ENCODE data around the gene IDH2.

Gene IDH2

DNA sequence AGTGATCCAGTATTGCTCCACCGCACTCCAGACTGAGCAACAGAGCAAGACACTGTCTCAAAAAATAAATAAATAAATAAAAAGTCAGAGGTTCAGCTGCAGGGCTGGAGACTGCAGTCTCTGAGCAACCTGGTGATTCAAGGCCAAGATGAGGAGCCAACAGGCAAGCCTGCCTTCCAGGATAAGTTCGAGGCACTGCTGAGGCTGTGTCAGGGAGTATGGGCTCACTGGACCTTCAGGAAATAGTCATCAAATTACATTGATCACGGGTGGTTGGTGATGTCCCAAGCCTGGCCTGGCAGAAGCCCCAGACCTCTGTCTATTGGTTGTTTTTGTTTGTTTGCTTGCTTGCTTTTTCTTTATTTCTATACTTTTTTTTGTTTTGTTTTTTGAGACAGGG is 41.5 kb downstream of the IDH2 start:
- H3K27ac ChIP-seq = no peak overlapping the region
- no peak overlapping the region for H3K4me3 ChIP-seq (ENCODE audit: low read depth, low read length)
- H3K27me3 ChIP-seq (replicated peaks) = no peaks in the 10 kb centered on the region
- DNase-seq = no peak
- in situ Hi-C loops (cut with HindIII; ENCODE audit: low pct_ligation_motif_present, low sequenced_read_pairs) = no loop called here
- no peaks in the 10 kb centered on the region for H3K36me3 ChIP-seq (replicated peaks)
- TF ChIP-seq, protein P1, sequence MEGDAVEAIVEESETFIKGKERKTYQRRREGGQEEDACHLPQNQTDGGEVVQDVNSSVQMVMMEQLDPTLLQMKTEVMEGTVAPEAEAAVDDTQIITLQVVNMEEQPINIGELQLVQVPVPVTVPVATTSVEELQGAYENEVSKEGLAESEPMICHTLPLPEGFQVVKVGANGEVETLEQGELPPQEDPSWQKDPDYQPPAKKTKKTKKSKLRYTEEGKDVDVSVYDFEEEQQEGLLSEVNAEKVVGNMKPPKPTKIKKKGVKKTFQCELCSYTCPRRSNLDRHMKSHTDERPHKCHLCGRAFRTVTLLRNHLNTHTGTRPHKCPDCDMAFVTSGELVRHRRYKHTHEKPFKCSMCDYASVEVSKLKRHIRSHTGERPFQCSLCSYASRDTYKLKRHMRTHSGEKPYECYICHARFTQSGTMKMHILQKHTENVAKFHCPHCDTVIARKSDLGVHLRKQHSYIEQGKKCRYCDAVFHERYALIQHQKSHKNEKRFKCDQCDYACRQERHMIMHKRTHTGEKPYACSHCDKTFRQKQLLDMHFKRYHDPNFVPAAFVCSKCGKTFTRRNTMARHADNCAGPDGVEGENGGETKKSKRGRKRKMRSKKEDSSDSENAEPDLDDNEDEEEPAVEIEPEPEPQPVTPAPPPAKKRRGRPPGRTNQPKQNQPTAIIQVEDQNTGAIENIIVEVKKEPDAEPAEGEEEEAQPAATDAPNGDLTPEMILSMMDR (IDR thresholded peaks at IDR 0.05; ENCODE audit: low read depth, low read length, missing control alignments) = no peak

DNA sequence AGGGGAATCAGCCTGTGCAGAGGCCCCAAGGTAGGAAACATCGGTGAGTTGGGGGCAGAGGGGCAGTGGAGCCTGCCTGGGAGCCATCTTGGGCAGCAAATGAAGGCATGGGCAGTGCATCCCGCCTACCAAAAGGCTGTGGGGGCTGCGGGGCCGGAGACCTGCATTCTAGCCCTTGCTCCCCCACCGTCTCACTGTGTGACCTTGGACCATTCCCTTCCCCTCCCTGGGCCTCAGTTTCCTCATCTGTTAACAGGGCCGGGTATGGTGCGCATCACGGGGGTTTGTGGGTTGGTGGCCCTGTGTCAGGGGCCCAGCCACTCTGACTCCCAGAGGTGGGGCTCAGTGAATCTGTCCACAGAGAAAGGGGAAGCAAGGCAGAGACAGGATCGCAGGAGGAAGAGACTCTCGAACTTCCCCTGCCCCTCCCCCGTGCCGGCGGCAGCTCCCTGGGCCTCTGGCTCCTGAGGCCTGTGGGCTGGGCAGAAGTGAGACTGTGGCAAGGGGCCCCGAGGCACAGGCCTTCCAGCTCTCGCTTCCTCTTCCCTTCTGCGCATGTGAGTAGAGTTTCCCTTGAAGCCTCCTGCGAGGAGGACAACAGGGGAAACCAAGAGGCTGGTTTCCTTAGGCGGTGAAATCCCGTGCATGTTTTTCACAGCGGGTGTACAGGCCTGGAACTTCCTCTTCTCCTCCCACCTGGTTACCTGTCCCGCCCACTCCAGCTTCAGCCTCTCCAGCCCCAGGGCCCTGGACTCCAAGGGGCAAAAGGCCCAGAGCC is 42.9 kb downstream of the IDH2 start:
- in situ Hi-C loops (cut with HindIII; ENCODE audit: low pct_ligation_motif_present, low sequenced_read_pairs) = no loop called here
- Histone ChIP-seq H3K4me3 (ENCODE audit: low read depth, low read length) (no peak overlapping the region), H3K27ac (no peak overlapping the region), H3K36me3 (replicated peaks) (no peaks in the 10 kb centered on the region), H3K27me3 (replicated peaks) (no peaks in the 10 kb centered on the region)
- TF ChIP-seq, protein P1 (IDR thresholded peaks at IDR 0.05; ENCODE audit: low read depth, low read length, missing control alignments) = no peak
- DNase-seq = no peak

DNA sequence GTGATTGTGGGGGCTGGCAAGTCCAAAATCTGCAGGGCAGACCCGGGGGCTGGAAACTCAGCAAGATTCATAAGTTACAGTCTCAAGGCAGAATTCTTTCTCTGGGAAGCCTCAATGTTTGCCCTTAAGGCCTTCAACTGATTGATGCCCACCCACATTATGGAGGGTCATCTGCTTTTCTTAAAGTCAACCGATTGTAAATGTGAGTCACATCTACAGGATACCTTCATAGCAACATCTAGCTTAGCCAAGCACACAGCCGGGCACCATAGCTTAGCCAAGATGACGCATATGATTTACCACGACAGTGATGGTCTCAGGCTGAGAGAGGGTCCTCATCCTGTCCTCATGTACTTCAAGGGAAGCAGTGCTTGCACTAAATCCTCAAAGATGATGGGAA is 43.5 kb downstream of the IDH2 start:
- DNase-seq = no peak
- in situ Hi-C loops (cut with HindIII; ENCODE audit: low pct_ligation_motif_present, low sequenced_read_pairs) = no loop called here
- Histone ChIP-seq H3K27ac (no peak overlapping the region), H3K4me3 (ENCODE audit: low read depth, low read length) (no peak overlapping the region), H3K36me3 (replicated peaks) (no peaks in the 10 kb centered on the region), H3K27me3 (replicated peaks) (no peaks in the 10 kb centered on the region)
- TF ChIP-seq, protein P1 (IDR thresholded peaks at IDR 0.05; ENCODE audit: low read depth, low read length, missing control alignments) = no peak

DNA sequence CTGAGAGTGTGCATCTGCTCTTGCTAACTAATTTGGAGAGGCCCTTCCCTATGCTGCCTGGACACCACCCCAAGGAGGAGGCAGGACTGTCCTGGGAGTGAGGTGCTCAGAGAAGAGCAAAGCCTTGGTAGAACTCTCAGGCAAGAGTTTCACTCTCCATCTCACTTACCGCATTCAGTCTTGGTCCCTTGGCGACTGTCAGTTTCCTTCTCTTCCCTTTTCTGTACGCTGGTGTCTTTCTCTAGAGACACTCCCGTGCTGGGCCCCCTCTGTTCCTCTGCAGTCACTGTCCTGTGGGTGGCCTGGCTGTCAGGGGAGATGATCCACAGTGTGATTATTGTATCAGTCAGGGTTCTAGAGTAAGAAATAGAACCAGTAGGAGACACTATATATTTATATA is 44.0 kb downstream of the IDH2 start:
- Histone ChIP-seq H3K36me3 (replicated peaks) (no peaks in the 10 kb centered on the region), H3K27me3 (replicated peaks) (no peaks in the 10 kb centered on the region), H3K4me3 (ENCODE audit: low read depth, low read length) (no peak overlapping the region), H3K27ac (no peak overlapping the region)
- DNase-seq = no peak
- TF ChIP-seq, protein P1 (IDR thresholded peaks at IDR 0.05; ENCODE audit: low read depth, low read length, missing control alignments) = no peak
- in situ Hi-C loops (cut with HindIII; ENCODE audit: low pct_ligation_motif_present, low sequenced_read_pairs) = no loop called here

DNA sequence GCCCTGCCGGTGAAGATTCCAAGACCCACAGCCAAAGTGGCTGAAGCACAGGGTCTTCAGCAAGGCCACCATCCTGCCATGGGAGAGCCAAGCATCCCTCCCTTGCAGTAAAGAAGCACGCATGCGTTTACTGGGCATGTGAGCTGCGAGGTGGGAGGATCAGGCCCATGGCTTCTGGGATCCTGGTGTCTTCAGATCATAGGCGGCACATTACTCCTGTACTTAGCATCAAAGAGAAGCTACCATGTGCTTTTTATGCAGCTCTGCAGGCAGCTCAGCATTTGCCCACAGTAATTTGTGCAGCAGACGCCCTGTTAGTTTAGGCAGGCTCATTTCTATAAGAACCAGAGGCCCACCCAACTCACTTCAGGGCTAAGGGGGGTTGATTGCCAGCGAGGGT is 45.7 kb downstream of the IDH2 start:
- in situ Hi-C loops (cut with HindIII; ENCODE audit: low pct_ligation_motif_present, low sequenced_read_pairs) = no loop called here
- no peak for DNase-seq
- Histone ChIP-seq H3K27ac (no peak overlapping the region), H3K27me3 (replicated peaks) (no peaks in the 10 kb centered on the region), H3K36me3 (replicated peaks) (no peaks in the 10 kb centered on the region), H3K4me3 (ENCODE audit: low read depth, low read length) (no peak overlapping the region)
- TF ChIP-seq, protein P1 (IDR thresholded peaks at IDR 0.05; ENCODE audit: low read depth, low read length, missing control alignments) = no peak

DNA sequence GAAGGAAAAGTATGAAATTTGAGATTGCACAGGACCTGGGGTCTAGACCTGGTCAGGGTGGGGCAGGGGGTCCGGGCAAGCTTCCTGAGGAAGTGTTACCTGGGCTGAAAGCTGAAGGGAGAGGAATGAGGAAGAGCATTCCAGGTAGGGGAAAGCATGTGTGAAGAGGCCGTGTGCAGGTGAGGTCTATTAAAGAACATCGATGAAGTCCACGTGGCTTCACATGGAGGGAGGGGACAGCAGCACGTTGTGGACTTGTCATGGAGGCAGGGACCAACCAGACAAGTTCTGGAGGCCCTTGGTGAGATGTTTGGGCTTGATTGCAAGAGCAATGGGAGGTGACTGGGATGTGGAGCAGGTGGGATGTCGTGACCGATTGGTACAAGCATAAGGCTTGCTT is 47.1 kb downstream of the IDH2 start:
- in situ Hi-C loops (cut with HindIII; ENCODE audit: low pct_ligation_motif_present, low sequenced_read_pairs) = no loop called here
- no peak for DNase-seq
- Histone ChIP-seq H3K4me3 (ENCODE audit: low read depth, low read length) (no peak overlapping the region), H3K27ac (no peak overlapping the region), H3K36me3 (replicated peaks) (no peaks in the 10 kb centered on the region), H3K27me3 (replicated peaks) (no peaks in the 10 kb centered on the region)
- TF ChIP-seq, protein P1 (IDR thresholded peaks at IDR 0.05; ENCODE audit: low read depth, low read length, missing control alignments) = no peak

All from brain microvascular endothelial cell (primary cell).